ENCODE data around the gene PCED1B.
"Not testable (repeated sequence)": the region's sequence is repeated elsewhere in the genome, so short reads cannot be mapped to it uniquely, and the experiment has no call there.

PCED1B gene

GRCh38 chr12:47079468-47079980 lies at the start of gene PCED1B, which contains the start of gene AMIGO2:
TSS of gene PCED1B (plus strand) at chr12:47079621. CDS start at chr12:47235064, 155,443 bp downstream.
TSS of gene AMIGO2 (minus strand) at chr12:47079959. CDS start at chr12:47079002, 957 bp downstream.
- peak; percentile 39 for DNase-seq (ENCODE audit: low spot score)
- no peak for FAIRE-seq

- no peak for FAIRE-seq
These were observed 49.5 kb upstream of the PCED1B start for GRCh38 chr12:47029903-47030302.

GRCh38 chr12:47032644-47033043 lies 46.8 kb upstream of the PCED1B start:
- FAIRE-seq, result peak; percentile 88
- DNase-seq (ENCODE audit: low spot score), result peak; percentile 41

More at GRCh38 chr12:47029903-47030302, 49.5 kb upstream of the PCED1B start:
- no peak for DNase-seq (ENCODE audit: low spot score)

- no peak for FAIRE-seq
- DNase-seq (ENCODE audit: low spot score), result no peak
These were observed 46.3 kb upstream of the PCED1B start for GRCh38 chr12:47033081-47033480.

- DNase-seq (ENCODE audit: low spot score), result no peak
- no peak for FAIRE-seq
These were observed 45.4 kb upstream of the PCED1B start for GRCh38 chr12:47033789-47034555.

GRCh38 chr12:47034661-47035060 lies 44.8 kb upstream of the PCED1B start:
- DNase-seq (ENCODE audit: low spot score) (no peak), FAIRE-seq (no peak)

GRCh38 chr12:47035484-47035883 lies 43.9 kb upstream of the PCED1B start:
- no peak for DNase-seq (ENCODE audit: low spot score)
- no peak for FAIRE-seq

GRCh38 chr12:47038270-47038748 lies 41.1 kb upstream of the PCED1B start:
- DNase-seq (ENCODE audit: low spot score) (peak; percentile 94), FAIRE-seq (peak; percentile 99)

- DNase-seq (ENCODE audit: low spot score), result no peak
- FAIRE-seq, result no peak
These were observed 40.3 kb upstream of the PCED1B start for GRCh38 chr12:47039079-47039478.

GRCh38 chr12:47039756-47040155 lies 39.7 kb upstream of the PCED1B start:
- FAIRE-seq, result no peak
- DNase-seq (ENCODE audit: low spot score), result no peak

- FAIRE-seq, result no peak
- DNase-seq (ENCODE audit: low spot score), result no peak
These were observed 38.1 kb upstream of the PCED1B start for GRCh38 chr12:47041327-47041726.

- no peak for DNase-seq (ENCODE audit: low spot score)
- no peak for FAIRE-seq
These were observed 30.9 kb upstream of the PCED1B start for GRCh38 chr12:47048541-47048940.

- FAIRE-seq; DNase-seq (ENCODE audit: low spot score): not testable (repeated sequence)
These were observed 28.1 kb upstream of the PCED1B start for GRCh38 chr12:47051291-47051690.

GRCh38 chr12:47052274-47052673 lies 27.1 kb upstream of the PCED1B start:
- FAIRE-seq (no peak), DNase-seq (ENCODE audit: low spot score) (no peak)

- FAIRE-seq (no peak), DNase-seq (ENCODE audit: low spot score) (no peak)
These were observed 25.5 kb upstream of the PCED1B start for GRCh38 chr12:47053961-47054360.

GRCh38 chr12:47054659-47055058 lies 24.8 kb upstream of the PCED1B start:
- FAIRE-seq (no peak), DNase-seq (ENCODE audit: low spot score) (no peak)

GRCh38 chr12:47055856-47056255 lies 23.6 kb upstream of the PCED1B start:
- not testable (repeated sequence) for DNase-seq (ENCODE audit: low spot score); FAIRE-seq

GRCh38 chr12:47056944-47057343 lies 22.5 kb upstream of the PCED1B start:
- DNase-seq (ENCODE audit: low spot score); FAIRE-seq: not testable (repeated sequence)

GRCh38 chr12:47058640-47059039 lies 20.8 kb upstream of the PCED1B start:
- not testable (repeated sequence) for FAIRE-seq; DNase-seq (ENCODE audit: low spot score)

GRCh38 chr12:47065546-47065945 lies 13.9 kb upstream of the PCED1B start:
- no peak for DNase-seq (ENCODE audit: low spot score)
- no peak for FAIRE-seq

- FAIRE-seq (no peak), DNase-seq (ENCODE audit: low spot score) (no peak)
These were observed 13.0 kb upstream of the PCED1B start for GRCh38 chr12:47066278-47067025.

- FAIRE-seq, result no peak
- DNase-seq (ENCODE audit: low spot score), result no peak
These were observed 12.2 kb upstream of the PCED1B start for GRCh38 chr12:47067176-47067575.
